HG03558 (cell line): ENCODE results near the gene KBTBD7.
A peak's percentile ranks its signal among the peaks of the same experiment; 100 is the strongest.

Experiments
- ATAC-seq: cut with Tn5 transposase; IDR thresholded peaks from one replicate; pipeline ENCODE4 v1.9.1; 2021; ENCODE audit warnings: moderate number of reproducible peaks; ENCODE audit not compliant: unreplicated experiment; ENCODE audit errors: extremely low read depth

The KBTBD7 gene

GRCh38 chr13:41193919-41194824 is at the start of gene KBTBD7:
Gene KBTBD7, minus strand, starts transcription at chr13:41194569. Its CDS starts 312 bp downstream, at chr13:41194257.
- ATAC-seq = peak; percentile 88

- ATAC-seq = no peak
Observed at GRCh38 chr13:41241626-41242025, 47.3 kb upstream of the KBTBD7 start.

GRCh38 chr13:41236369-41236768 is 42.0 kb upstream of the KBTBD7 start:
- no peak for ATAC-seq

- no peak for ATAC-seq
Observed at GRCh38 chr13:41232578-41233480, 38.5 kb upstream of the KBTBD7 start.

GRCh38 chr13:41231786-41232185 is 37.4 kb upstream of the KBTBD7 start:
- ATAC-seq = no peak

GRCh38 chr13:41231025-41231677 is 36.8 kb upstream of the KBTBD7 start:
- no peak for ATAC-seq

GRCh38 chr13:41229356-41229755 is 35.0 kb upstream of the KBTBD7 start:
- no peak for ATAC-seq

- ATAC-seq = no peak
Observed at GRCh38 chr13:41224113-41225110, 30.0 kb upstream of the KBTBD7 start.

GRCh38 chr13:41222259-41222852 is 28.0 kb upstream of the KBTBD7 start:
- no peak for ATAC-seq

GRCh38 chr13:41220401-41220800 is 26.0 kb upstream of the KBTBD7 start:
- ATAC-seq = no peak

- no peak for ATAC-seq
Observed at GRCh38 chr13:41216160-41216559, 21.8 kb upstream of the KBTBD7 start.

- ATAC-seq = no peak
Observed at GRCh38 chr13:41213919-41214318, 19.6 kb upstream of the KBTBD7 start.

GRCh38 chr13:41213316-41213715 is 18.9 kb upstream of the KBTBD7 start:
- no peak for ATAC-seq

- ATAC-seq = no peak
Observed at GRCh38 chr13:41212881-41213280, 18.5 kb upstream of the KBTBD7 start.

GRCh38 chr13:41211062-41211461 is 16.7 kb upstream of the KBTBD7 start:
- no peak for ATAC-seq

- ATAC-seq = no peak
Observed at GRCh38 chr13:41206467-41206866, 12.1 kb upstream of the KBTBD7 start.

GRCh38 chr13:41203810-41204209 is 9.4 kb upstream of the KBTBD7 start:
- no peak for ATAC-seq

- ATAC-seq = no peak
Observed at GRCh38 chr13:41200126-41200525, 5.8 kb upstream of the KBTBD7 start.

GRCh38 chr13:41199526-41199925 is 5.2 kb upstream of the KBTBD7 start:
- no peak for ATAC-seq
